HCT116 (cell line): Measurements from ENCODE around the gene PTPN7. TPM values are rescaled to one million over a fixed set of nuclear protein-coding genes. Genes with fewer than 3 reads are reported as not detected.

Experiments
- ATAC-seq: fragments of 200-7000 bp; cut with Tn5 transposase; 2 replicates; pipeline ENCODE4 v1.9.1; 2020; ENCODE audit warnings: mild to moderate bottlenecking, moderate library complexity
- BruUV-seq: library from RNA; stranded (reverse); fragments of 400-500 nt; replicated peaks from 2 replicates; lab custom pipeline; 2021; lab: Mats Ljungman, UMichigan
- CTCF ChIA-PET: fragments of 300-600 bp; sonication (Branson Sonifier 250); formaldehyde crosslinking; loops from one replicate; lab custom pipeline; 2021; ENCODE audit warnings: antibody characterized with exemption; lab: Charles Lee
- POLR2A ChIA-PET: fragments of 300-600, 350-600 bp; sonication (Branson Sonifier 250); formaldehyde crosslinking; loops from one replicate; lab custom pipeline; 2021; ENCODE audit warnings: antibody characterized with exemption; lab: Charles Lee
- RAD21 ChIA-PET, 2 experiments: fragments of 300-600 bp; sonication (Branson Sonifier 250); formaldehyde crosslinking; loops; one replicate each; lab custom pipeline; 2023; ENCODE audit warnings: low total read pairs in 2 of 2; ENCODE audit not compliant: uncharacterized antibody in 2 of 2, unreplicated experiment in 2 of 2, low non-redundant PET in 1 of 2; lab: Charles Lee
- DNase-seq: peaks from one replicate; pipeline ENCODE4 v3.0.0-alpha.2; 2010; ENCODE audit warnings: low read depth, low spot score
- H2AFZ ChIP-seq: fragments of 200-600 bp; shearing (Covaris generic), sonication (generic); 2 replicates; pipeline ENCODE4 v1.6.1; 2017; ENCODE audit warnings: low read depth, mixed run types, mixed read lengths, antibody characterized with exemption, low read length; ENCODE audit not compliant: poor library complexity, severe bottlenecking
- H3K27ac ChIP-seq: 2 replicates; pipeline ENCODE4 v1.5.1; 2012; ENCODE audit warnings: low read depth, low read length
- H3K27me3 ChIP-seq: fragments of 200-600 bp; sonication (generic); 2 replicates; pipeline ENCODE4 v1.6.1; 2016; ENCODE audit warnings: mixed run types, low read length, mixed read lengths; ENCODE audit not compliant: insufficient read depth
- H3K36me3 ChIP-seq, 2 experiments: fragments of 200-500 bp in 1 of 2; fragments of 200-600 bp in 1 of 2; sonication (Bioruptor generic) in 1 of 2; sonication (generic) in 1 of 2; 2 replicates each; pipeline versions ENCODE4 v1.5.1 to v1.6.1; 2014 to 2016; ENCODE audit warnings: low read length in 2 of 2, inconsistent platforms in 1 of 2, mixed read lengths in 1 of 2, mixed run types in 1 of 2; ENCODE audit not compliant: insufficient read depth in 2 of 2, control insufficient read depth in 1 of 2
- H3K4me1 ChIP-seq, 2 experiments: fragments of 200-600 bp in 1 of 2; sonication (generic) in 1 of 2; 2 replicates each; pipeline versions ENCODE4 v1.5.1 to v1.6.1; 2012 to 2017; ENCODE audit warnings: low read length in 2 of 2, inconsistent platforms in 1 of 2, mild to moderate bottlenecking in 1 of 2, mixed read lengths in 1 of 2, mixed run types in 1 of 2, moderate library complexity in 1 of 2; ENCODE audit not compliant: insufficient read depth in 2 of 2, control insufficient read depth in 1 of 2
- H3K4me2 ChIP-seq: fragments of 200-600 bp; sonication (generic); 2 replicates; pipeline ENCODE4 v1.6.1; 2017; ENCODE audit warnings: mixed run types, low read length, mixed read lengths
- H3K4me3 ChIP-seq, 2 experiments: fragments of 200-600 bp in 1 of 2; sonication (generic) in 1 of 2; replicated peaks in 1 of 2; 2 replicates each; pipeline ENCODE4 v1.5.1; 2011 to 2016; ENCODE audit warnings: low read length in 2 of 2, control low read depth in 1 of 2, low read depth in 1 of 2, mild to moderate bottlenecking in 1 of 2, mixed read lengths in 1 of 2, mixed run types in 1 of 2
- H3K79me2 ChIP-seq: fragments of 200-600 bp; sonication (generic); 2 replicates; pipeline ENCODE4 v1.6.1; 2017; ENCODE audit warnings: mild to moderate bottlenecking, mixed run types, low read length, moderate library complexity, mixed read lengths; ENCODE audit not compliant: insufficient read depth
- H3K9ac ChIP-seq: fragments of 200-600 bp; sonication (generic); 2 replicates; pipeline ENCODE4 v1.6.1; 2016; ENCODE audit warnings: low read length, mixed read lengths
- H3K9me2 ChIP-seq: fragments of 200-600 bp; sonication (generic), shearing (Covaris generic); 2 replicates; pipeline ENCODE4 v1.6.1; 2017; ENCODE audit warnings: mixed run types, mild to moderate bottlenecking, moderate library complexity; ENCODE audit not compliant: insufficient read depth
- H3K9me3 ChIP-seq, 2 experiments: fragments of 200-500 bp in 1 of 2; fragments of 200-600 bp in 1 of 2; sonication (Bioruptor generic) in 1 of 2; sonication (generic) in 1 of 2; 2 replicates each; pipeline ENCODE4 v1.6.1; 2014 to 2017; ENCODE audit warnings: low read length in 2 of 2, mixed read lengths in 2 of 2, inconsistent platforms in 1 of 2, low read depth in 1 of 2, mild to moderate bottlenecking in 1 of 2, mixed run types in 1 of 2, moderate library complexity in 1 of 2; ENCODE audit not compliant: control insufficient read depth in 1 of 2, insufficient read depth in 1 of 2
- H4K20me1 ChIP-seq: fragments of 200-600 bp; sonication (generic), shearing (Covaris generic); 2 replicates; pipeline ENCODE4 v1.6.1; 2017; ENCODE audit warnings: mixed run types, mild to moderate bottlenecking, moderate library complexity; ENCODE audit not compliant: insufficient read depth
- ATF3 ChIP-seq: IDR thresholded peaks from 2 replicates; pipeline ENCODE4 v1.6.1; 2012
- CEBPB ChIP-seq: IDR thresholded peaks from 2 replicates; pipeline ENCODE4 v1.6.1; 2012; ENCODE audit warnings: low read depth
- CTCF ChIP-seq, 3 experiments: fragments of 200-600 bp in 1 of 3; sonication (generic) in 1 of 3; IDR thresholded peaks in 2 of 3; conservative IDR thresholded peaks in 1 of 3; 2 replicates each; pipeline ENCODE4 v1.5.1; 2012 to 2017; ENCODE audit warnings: low read depth in 2 of 3, low read length in 2 of 3, antibody characterized with exemption in 1 of 3, borderline replicate concordance in 1 of 3, control low read depth in 1 of 3, mild to moderate bottlenecking in 1 of 3, mixed read lengths in 1 of 3, mixed run types in 1 of 3, moderate library complexity in 1 of 3; ENCODE audit not compliant: insufficient read depth in 1 of 3
- EGR1 ChIP-seq: IDR thresholded peaks from 2 replicates; pipeline ENCODE4 v1.6.1; 2012; ENCODE audit warnings: low read depth
- ELF1 ChIP-seq: IDR thresholded peaks from 2 replicates; pipeline ENCODE4 v1.6.1; 2012; ENCODE audit warnings: low read depth, borderline replicate concordance
- EZH2 ChIP-seq: fragments of 200-600 bp; sonication (generic); IDR thresholded peaks from 2 replicates; pipeline ENCODE4 v1.6.1; 2017; ENCODE audit warnings: antibody characterized with exemption, mixed run types
- MAX ChIP-seq: IDR thresholded peaks from 2 replicates; pipeline ENCODE4 v1.6.1; 2012
- REST ChIP-seq: IDR thresholded peaks from 2 replicates; pipeline ENCODE4 v1.6.1; 2012; ENCODE audit warnings: low read depth
- SIN3A ChIP-seq: IDR thresholded peaks from 2 replicates; pipeline ENCODE4 v1.6.1; 2012; ENCODE audit warnings: low read depth
- SRF ChIP-seq: IDR thresholded peaks from 2 replicates; pipeline ENCODE4 v1.6.1; 2012; ENCODE audit warnings: low read depth
- TCF7L2 ChIP-seq: IDR thresholded peaks from 2 replicates; pipeline ENCODE4 v1.7.0; 2011; ENCODE audit warnings: borderline replicate concordance, inconsistent platforms; ENCODE audit not compliant: insufficient read depth, insufficient read length; ENCODE audit errors: extremely low read depth
- YY1 ChIP-seq: IDR thresholded peaks from 2 replicates; pipeline ENCODE4 v1.6.1; 2011; ENCODE audit warnings: low read length, low read depth, moderate library complexity, mild to moderate bottlenecking; ENCODE audit not compliant: insufficient replicate concordance; ENCODE audit errors: extremely low read depth
- intact Hi-C: fragments of 100-400 bp; cut with micrococcal nuclease; formaldehyde crosslinking; loops from 2 replicates; pipeline ENCODE4 v1.10.0; 2022
- total RNA-seq: library from RNA; stranded (reverse); gene quantifications from one replicate; pipeline ENCODE4 v1.2.1, GENCODE V29; 2021; ENCODE audit not compliant: unreplicated experiment

PTPN7 gene
- total RNA-seq, 1 experiment from 2014 or later = 0.76 TPM

GRCh38 chr1:202194328-202194648 lies 33.9 kb upstream of the PTPN7 start:
- CTCF ChIA-PET = interaction anchor here (1.3 kb wide), 1 partner anchor 525 kb away, joined by 4 read pairs; no protein-coding TSS in a partner anchor
- POLR2A ChIA-PET = no interaction called here
- no peak for ATAC-seq
- Histone ChIP-seq H4K20me1 (no peaks in the 10 kb centered on the region), H3K27me3 (no peaks in the 10 kb centered on the region; the same call in 1 of the 2 replicates), H3K4me2 (no peak overlapping the region), H3K4me1 (peaks cover 7 to 8% of the 10 kb centered on the region in 2 experiments), H3K4me3 (no peak overlapping the region), H3K9me2 (no peaks in the 10 kb centered on the region), H3K36me3 (no peaks in the 10 kb centered on the region), H3K9ac (no peak overlapping the region), H3K27ac (no peak overlapping the region), H3K9me3 (no peaks in the 10 kb centered on the region)
- no TSS peak for BruUV-seq
- DNase-seq = no peak
- RAD21 ChIA-PET = no interaction called here
- intact Hi-C loops = loop anchor here (5.0 kb wide), 1 partner anchor 43 kb away; no protein-coding TSS in a partner anchor
- TF ChIP-seq EZH2 (no peak), CEBPB (no peak), SRF (no peak), CTCF (IDR thresholded peaks at IDR 0.05 in 2 of 3, conservative IDR thresholded peaks at IDR 0.05 in 1 of 3; ENCODE audit: borderline replicate concordance in 1 of 3, insufficient read depth in 1 of 3, low read depth in 2 of 3, low read length in 2 of 3) (no peak), MAX (no peak), SIN3A (no peak), EGR1 (no peak), TCF7L2 (no peak), YY1 (no peak), ELF1 (no peak), ATF3 (no peak), REST (no peak)
- TF ChIP-seq, all 23 proteins: peak for 0
- H2AFZ ChIP-seq = no peak overlapping the region
- H3K79me2 ChIP-seq = no peaks in the 10 kb centered on the region
